Stimulated activated CD8-positive, alpha-beta memory T cell treated with anti-CD3 and anti-CD28 coated beads, Interleukin-15, amount 100 ng/mL, for 24 hours (primary cell): ENCODE measurements around the gene C1QTNF3.
"Not testable (repeated sequence)": the region's sequence is repeated elsewhere in the genome, so short reads cannot be mapped to it uniquely, and the experiment has no call there.

Experiments
- DNase-seq: peaks from one replicate; pipeline ENCODE4 v3.0.0-alpha.2; 2020; ENCODE audit warnings: low read depth

C1QTNF3 gene

GRCh38 chr5:34043099-34043876, at the start of gene C1QTNF3:
Gene C1QTNF3, minus strand, starts transcription at chr5:34043213. Its CDS starts 88 bp downstream, at chr5:34043125.
- no peak for DNase-seq

GRCh38 chr5:34091039-34091438, 48.0 kb upstream of the C1QTNF3 start:
- not testable (repeated sequence) for DNase-seq

GRCh38 chr5:34089802-34090201, 46.8 kb upstream of the C1QTNF3 start:
- DNase-seq: not testable (repeated sequence)

GRCh38 chr5:34087728-34088127, 44.7 kb upstream of the C1QTNF3 start:
- DNase-seq: not testable (repeated sequence)

GRCh38 chr5:34083898-34084297, 40.9 kb upstream of the C1QTNF3 start:
- DNase-seq: not testable (repeated sequence)

- not testable (repeated sequence) for DNase-seq
Measured at GRCh38 chr5:34079505-34079904, 36.5 kb upstream of the C1QTNF3 start.

- DNase-seq: not testable (repeated sequence)
Measured at GRCh38 chr5:34077636-34078035, 34.6 kb upstream of the C1QTNF3 start.

GRCh38 chr5:34076719-34077364, 33.8 kb upstream of the C1QTNF3 start:
- not testable (repeated sequence) for DNase-seq

- not testable (repeated sequence) for DNase-seq
Measured at GRCh38 chr5:34074472-34074871, 31.5 kb upstream of the C1QTNF3 start.

- DNase-seq: not testable (repeated sequence)
Measured at GRCh38 chr5:34074071-34074470, 31.1 kb upstream of the C1QTNF3 start.

GRCh38 chr5:34070626-34071025, 27.6 kb upstream of the C1QTNF3 start:
- not testable (repeated sequence) for DNase-seq

- DNase-seq: no peak
Measured at GRCh38 chr5:34064656-34065055, 21.6 kb upstream of the C1QTNF3 start.

GRCh38 chr5:34062419-34062818, 19.4 kb upstream of the C1QTNF3 start:
- no peak for DNase-seq

- DNase-seq: no peak
Measured at GRCh38 chr5:34061993-34062392, 19.0 kb upstream of the C1QTNF3 start.

GRCh38 chr5:34059977-34060376, 17.0 kb upstream of the C1QTNF3 start:
- no peak for DNase-seq

GRCh38 chr5:34058532-34058931, 15.5 kb upstream of the C1QTNF3 start:
- DNase-seq: no peak

- no peak for DNase-seq
Measured at GRCh38 chr5:34057569-34057968, 14.6 kb upstream of the C1QTNF3 start.

GRCh38 chr5:34057118-34057517, 14.1 kb upstream of the C1QTNF3 start:
- DNase-seq: no peak

GRCh38 chr5:34055667-34056066, 12.7 kb upstream of the C1QTNF3 start:
- no peak for DNase-seq

GRCh38 chr5:34054400-34054729, 11.4 kb upstream of the C1QTNF3 start:
- no peak for DNase-seq

GRCh38 chr5:34053571-34054399, 10.8 kb upstream of the C1QTNF3 start:
- no peak for DNase-seq

- no peak for DNase-seq
Measured at GRCh38 chr5:34053133-34053532, 10.1 kb upstream of the C1QTNF3 start.
